Hepatocyte (in vitro differentiated cells): ENCODE measurements around the gene KCNK18. TPM values are rescaled to one million over a fixed set of nuclear protein-coding genes. Genes with fewer than 3 reads are reported as not detected.
"Not testable (repeated sequence)": the region's sequence is repeated elsewhere in the genome, so short reads cannot be mapped to it uniquely, and the experiment has no call there.

ENCODE experiments used
- DNase-seq: peaks from one replicate; pipeline ENCODE4 v3.0.0-alpha.2; 2016; ENCODE audit warnings: low spot score
- H2AFZ ChIP-seq: fragments of 200-600 bp; sonication (generic); 2 replicates; pipeline ENCODE4 v1.6.0; 2016; ENCODE audit warnings: antibody characterized with exemption, mild to moderate bottlenecking
- H3K27ac ChIP-seq: fragments of 200-600 bp; sonication (generic); 2 replicates; pipeline ENCODE4 v1.5.1; 2016; ENCODE audit warnings: mild to moderate bottlenecking
- H3K27me3 ChIP-seq: fragments of 200-600 bp; sonication (generic); 2 replicates; pipeline ENCODE4 v1.6.1; 2016
- H3K36me3 ChIP-seq: fragments of 200-600 bp; sonication (generic); replicated peaks from 2 replicates; pipeline ENCODE4 v1.5.1; 2016; ENCODE audit warnings: low read depth; ENCODE audit not compliant: insufficient read depth
- H3K4me1 ChIP-seq: fragments of 200-600 bp; sonication (generic); 2 replicates; pipeline ENCODE4 v1.5.1; 2016; ENCODE audit warnings: mild to moderate bottlenecking, moderate library complexity; ENCODE audit not compliant: insufficient read depth
- H3K4me2 ChIP-seq: fragments of 200-600 bp; sonication (generic); 2 replicates; pipeline ENCODE4 v1.6.0; 2016
- H3K4me3 ChIP-seq: fragments of 200-600 bp; sonication (generic); 2 replicates; pipeline ENCODE4 v1.5.1; 2016; ENCODE audit warnings: mild to moderate bottlenecking
- H3K79me2 ChIP-seq: fragments of 200-600 bp; sonication (generic); 2 replicates; pipeline ENCODE4 v1.6.0; 2017; ENCODE audit warnings: mild to moderate bottlenecking
- H3K9me2 ChIP-seq: fragments of 200-600 bp; sonication (generic); replicated peaks from 2 replicates; pipeline ENCODE4 v1.6.0; 2017; ENCODE audit warnings: mild to moderate bottlenecking; ENCODE audit not compliant: insufficient read depth
- H3K9me3 ChIP-seq: fragments of 200-600 bp; sonication (generic); 2 replicates; pipeline ENCODE4 v1.5.1; 2016; ENCODE audit warnings: low read depth, mild to moderate bottlenecking
- H4K20me1 ChIP-seq: fragments of 200-600 bp; sonication (generic); 2 replicates; pipeline ENCODE4 v1.6.0; 2016; ENCODE audit warnings: mild to moderate bottlenecking; ENCODE audit not compliant: insufficient read depth, poor library complexity, severe bottlenecking
- EZH2 ChIP-seq: fragments of 200-600 bp; sonication (generic); IDR thresholded peaks from 2 replicates; pipeline ENCODE4 v1.6.1; 2016; ENCODE audit warnings: antibody characterized with exemption, mild to moderate bottlenecking, borderline replicate concordance
- EZH2phosphoT487 ChIP-seq: fragments of 200-600 bp; sonication (generic); IDR thresholded peaks from one replicate; pipeline ENCODE4 v1.6.1; 2018; ENCODE audit warnings: antibody characterized with exemption, mild to moderate bottlenecking, low read depth, moderate library complexity; ENCODE audit not compliant: unreplicated experiment, severe bottlenecking
- WGBS: methylation state at CpG from one replicate; pipeline ENCODE4 v1.1.6; 2016; ENCODE audit warnings: low lambda C conversion rate; ENCODE audit errors: missing lambda C conversion rate; 5-methylcytosine and 5-hydroxymethylcytosine counted together
- polyA plus RNA-seq: library from polyadenylated mRNA; unstranded; fragments of >200 nt; fragmentation: Nextera tagmentation; extraction: Ambion mirVana; gene quantifications from 2 replicates; pipeline ENCODE4 v1.2.1, GENCODE V29; 2016
- total RNA-seq: library from RNA; depleted of rRNA; stranded (reverse); fragments of >200 nt; gene quantifications from 2 replicates; pipeline ENCODE4 v1.2.3, GENCODE V29; 2014
- TF ChIP-seq, protein P1 (sequence below): fragments of 200-600 bp; sonication (generic); IDR thresholded peaks from 2 replicates; pipeline ENCODE4 v1.5.1; 2016; ENCODE audit warnings: antibody characterized with exemption, mild to moderate bottlenecking; ENCODE audit not compliant: poor library complexity

KCNK18 gene
- total and polyA plus RNA-seq, 2 experiments from 2014 or later = not detected

DNA sequence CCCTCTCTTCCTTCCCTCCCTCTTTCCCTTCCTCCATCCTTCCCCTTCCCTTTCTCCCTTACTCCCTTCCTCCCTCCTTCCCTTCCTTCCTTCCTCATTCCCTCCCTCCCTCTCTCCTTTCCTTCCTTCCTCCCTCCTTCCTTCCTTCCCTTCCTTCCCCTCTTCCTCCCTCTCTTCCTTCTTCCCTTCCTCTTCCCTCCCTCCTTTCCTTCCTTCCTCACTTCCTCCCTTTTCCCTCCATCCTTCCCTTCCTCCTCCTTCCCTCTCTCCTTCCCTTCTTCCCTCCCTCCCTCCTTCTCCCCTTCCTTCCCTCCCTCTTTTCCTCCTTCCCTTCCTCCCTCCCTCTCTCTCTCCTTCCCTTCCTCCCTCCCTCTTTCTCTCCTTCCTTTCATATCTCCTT, 30.9 kb downstream of the KCNK18 start:
- Histone ChIP-seq H3K79me2 (no peaks in the 10 kb centered on the region), H3K36me3 (no peaks in the 10 kb centered on the region), H4K20me1 (no peaks in the 10 kb centered on the region), H3K27ac (no peak overlapping the region), H3K4me2 (no peak overlapping the region), H3K27me3 (peaks cover 17% of the 10 kb centered on the region), H2AFZ (no peak overlapping the region), H3K4me3 (no peak overlapping the region), H3K4me1 (no peaks in the 10 kb centered on the region), H3K9me2 (no peaks in the 10 kb centered on the region), H3K9me3 (no peaks in the 10 kb centered on the region)
- TF ChIP-seq EZH2phosphoT487 (no peak), EZH2 (no peak)
- TF ChIP-seq, protein P1, sequence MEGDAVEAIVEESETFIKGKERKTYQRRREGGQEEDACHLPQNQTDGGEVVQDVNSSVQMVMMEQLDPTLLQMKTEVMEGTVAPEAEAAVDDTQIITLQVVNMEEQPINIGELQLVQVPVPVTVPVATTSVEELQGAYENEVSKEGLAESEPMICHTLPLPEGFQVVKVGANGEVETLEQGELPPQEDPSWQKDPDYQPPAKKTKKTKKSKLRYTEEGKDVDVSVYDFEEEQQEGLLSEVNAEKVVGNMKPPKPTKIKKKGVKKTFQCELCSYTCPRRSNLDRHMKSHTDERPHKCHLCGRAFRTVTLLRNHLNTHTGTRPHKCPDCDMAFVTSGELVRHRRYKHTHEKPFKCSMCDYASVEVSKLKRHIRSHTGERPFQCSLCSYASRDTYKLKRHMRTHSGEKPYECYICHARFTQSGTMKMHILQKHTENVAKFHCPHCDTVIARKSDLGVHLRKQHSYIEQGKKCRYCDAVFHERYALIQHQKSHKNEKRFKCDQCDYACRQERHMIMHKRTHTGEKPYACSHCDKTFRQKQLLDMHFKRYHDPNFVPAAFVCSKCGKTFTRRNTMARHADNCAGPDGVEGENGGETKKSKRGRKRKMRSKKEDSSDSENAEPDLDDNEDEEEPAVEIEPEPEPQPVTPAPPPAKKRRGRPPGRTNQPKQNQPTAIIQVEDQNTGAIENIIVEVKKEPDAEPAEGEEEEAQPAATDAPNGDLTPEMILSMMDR = no peak
- no peak for DNase-seq

DNA sequence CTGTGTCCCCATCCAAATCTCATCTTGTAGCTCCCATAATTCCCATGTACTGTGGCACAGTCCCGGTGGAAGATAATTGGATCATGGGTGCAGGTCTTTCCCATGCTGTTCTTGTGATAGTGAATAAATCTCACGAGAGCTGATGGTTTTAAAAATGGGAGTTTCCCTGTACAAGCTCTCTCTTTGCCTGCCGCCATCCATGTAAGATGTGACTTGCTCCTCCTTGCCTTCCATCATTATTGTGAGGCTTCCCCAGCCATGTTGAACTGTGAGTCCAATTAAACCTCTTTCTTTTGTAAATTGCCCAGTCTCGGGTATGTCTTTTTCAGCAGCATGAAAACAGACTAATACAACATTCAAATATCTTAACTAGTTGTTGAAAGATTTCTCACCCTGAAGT, 32.8 kb downstream of the KCNK18 start:
- not testable (repeated sequence) for H4K20me1 ChIP-seq, H3K9me3 ChIP-seq, H3K27ac ChIP-seq, H3K4me3 ChIP-seq, DNase-seq, H2AFZ ChIP-seq, H3K36me3 ChIP-seq, H3K9me2 ChIP-seq, H3K79me2 ChIP-seq, H3K4me2 ChIP-seq, H3K4me1 ChIP-seq
- 94% methylated on average over 4 of the region's 4 CpGs for WGBS
- H3K27me3 ChIP-seq = peaks cover 19% of the 10 kb centered on the region

DNA sequence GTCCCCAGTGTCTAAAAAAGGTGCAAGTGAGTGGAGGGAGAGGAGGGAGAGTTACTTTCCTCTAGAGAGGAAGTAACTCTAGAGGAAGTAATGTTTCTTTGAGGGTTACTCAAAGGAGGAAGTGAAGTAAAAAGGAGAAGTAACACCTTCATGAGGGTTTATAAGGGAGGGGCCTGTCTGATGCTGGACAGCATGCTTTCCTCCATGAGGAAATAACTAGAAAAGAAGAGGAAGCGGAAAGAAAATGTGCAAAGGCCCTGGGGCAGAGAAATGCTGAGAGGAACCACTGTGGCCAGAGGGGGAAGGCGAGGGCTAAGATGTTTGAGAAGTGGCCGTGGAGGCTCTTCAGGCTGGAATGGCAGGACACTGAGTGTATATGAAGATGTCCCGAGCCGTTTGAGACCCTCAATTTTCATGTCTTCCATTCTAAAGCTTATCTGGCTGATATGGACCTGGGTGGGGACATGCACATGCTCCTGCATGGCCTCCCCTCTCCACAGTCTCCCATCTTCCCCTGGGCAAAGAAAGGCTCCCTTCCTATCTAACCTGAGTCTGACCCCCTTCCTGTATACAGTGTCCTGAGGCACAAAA, 40.2 kb downstream of the KCNK18 start:
- Histone ChIP-seq H3K27me3 (peaks cover 59% of the 10 kb centered on the region), H4K20me1 (no peaks in the 10 kb centered on the region), H3K4me1 (peaks cover 10% of the 10 kb centered on the region), H3K4me2 (no peak overlapping the region), H2AFZ (no peak overlapping the region), H3K36me3 (no peaks in the 10 kb centered on the region), H3K27ac (no peak overlapping the region), H3K9me3 (no peaks in the 10 kb centered on the region), H3K79me2 (no peaks in the 10 kb centered on the region), H3K4me3 (no peak overlapping the region), H3K9me2 (no peaks in the 10 kb centered on the region)
- WGBS = 88% methylated on average over 5 of the region's 5 CpGs
- TF ChIP-seq, protein P1 = no peak
- TF ChIP-seq EZH2phosphoT487 (no peak), EZH2 (no peak)
- DNase-seq = no peak

DNA sequence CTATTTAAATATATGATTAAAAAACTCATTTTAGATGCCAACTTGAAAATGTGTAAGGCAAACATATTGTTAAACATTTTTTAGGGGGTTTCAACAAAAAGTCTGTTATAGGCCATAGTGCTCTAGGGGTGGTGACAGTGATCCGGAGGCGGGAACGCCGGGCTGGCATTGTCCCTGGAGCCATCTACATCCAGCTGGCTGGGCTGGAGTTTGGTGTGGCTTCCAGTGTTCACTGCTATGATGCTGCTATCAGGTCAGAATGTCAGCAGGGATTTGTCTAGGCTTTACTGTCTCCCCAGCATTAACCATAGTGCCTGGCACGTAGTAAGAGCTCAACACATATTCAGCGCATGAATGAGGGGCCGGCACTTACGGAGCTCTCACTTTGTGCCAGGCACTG, 41.8 kb downstream of the KCNK18 start:
- Histone ChIP-seq H3K79me2 (no peaks in the 10 kb centered on the region), H3K9me2 (no peaks in the 10 kb centered on the region), H3K27ac (no peak overlapping the region), H2AFZ (no peak overlapping the region), H3K36me3 (no peaks in the 10 kb centered on the region), H3K27me3 (peaks cover 74% of the 10 kb centered on the region), H4K20me1 (no peaks in the 10 kb centered on the region), H3K9me3 (no peaks in the 10 kb centered on the region), H3K4me3 (no peak overlapping the region), H3K4me2 (no peak overlapping the region), H3K4me1 (peaks cover 10% of the 10 kb centered on the region)
- WGBS = 71% methylated on average over 8 of the region's 8 CpGs
- DNase-seq = no peak
- TF ChIP-seq EZH2phosphoT487 (no peak), EZH2 (no peak)
- TF ChIP-seq, protein P1 = no peak
